HFF-Myc (cell line): Measurements from ENCODE around the gene ACYP1.

Experiments
- DNase-seq: peaks from one replicate; pipeline ENCODE4 v3.0.0-alpha.2; 2011; ENCODE audit warnings: low read depth; ENCODE audit errors: extremely low read depth
- H3K4me3 ChIP-seq: replicated peaks from 2 replicates; pipeline ENCODE4 v1.5.1; 2011; ENCODE audit warnings: low read depth, mild to moderate bottlenecking, control low read depth, low read length
- TF ChIP-seq, protein P1 (sequence below): IDR thresholded peaks from 2 replicates; pipeline ENCODE4 v1.5.1; 2012; ENCODE audit warnings: mild to moderate bottlenecking, low read depth, low read length, control low read depth; ENCODE audit errors: missing control alignments

ACYP1 gene

DNA sequence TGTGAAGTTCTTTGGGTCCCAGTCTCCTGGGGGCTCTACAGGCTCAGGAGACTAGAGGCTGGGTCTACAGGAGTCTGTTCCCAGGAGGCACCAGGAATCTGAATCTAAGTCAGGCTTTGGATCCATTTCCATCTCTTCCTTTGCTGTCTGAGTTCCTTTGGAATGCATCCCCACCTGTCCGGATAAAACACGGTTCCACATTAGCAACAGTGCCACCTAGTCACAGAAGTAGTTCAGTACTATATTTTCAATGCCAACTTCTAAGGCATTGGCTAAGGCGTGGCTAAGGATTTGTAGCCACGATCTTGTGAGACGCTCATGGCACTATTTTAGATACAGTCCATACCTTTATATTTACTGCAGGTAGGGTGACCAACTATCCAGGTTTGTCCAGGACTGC, 20.7 kb upstream of the ACYP1 start:
- no peak for DNase-seq
- TF ChIP-seq, protein P1, sequence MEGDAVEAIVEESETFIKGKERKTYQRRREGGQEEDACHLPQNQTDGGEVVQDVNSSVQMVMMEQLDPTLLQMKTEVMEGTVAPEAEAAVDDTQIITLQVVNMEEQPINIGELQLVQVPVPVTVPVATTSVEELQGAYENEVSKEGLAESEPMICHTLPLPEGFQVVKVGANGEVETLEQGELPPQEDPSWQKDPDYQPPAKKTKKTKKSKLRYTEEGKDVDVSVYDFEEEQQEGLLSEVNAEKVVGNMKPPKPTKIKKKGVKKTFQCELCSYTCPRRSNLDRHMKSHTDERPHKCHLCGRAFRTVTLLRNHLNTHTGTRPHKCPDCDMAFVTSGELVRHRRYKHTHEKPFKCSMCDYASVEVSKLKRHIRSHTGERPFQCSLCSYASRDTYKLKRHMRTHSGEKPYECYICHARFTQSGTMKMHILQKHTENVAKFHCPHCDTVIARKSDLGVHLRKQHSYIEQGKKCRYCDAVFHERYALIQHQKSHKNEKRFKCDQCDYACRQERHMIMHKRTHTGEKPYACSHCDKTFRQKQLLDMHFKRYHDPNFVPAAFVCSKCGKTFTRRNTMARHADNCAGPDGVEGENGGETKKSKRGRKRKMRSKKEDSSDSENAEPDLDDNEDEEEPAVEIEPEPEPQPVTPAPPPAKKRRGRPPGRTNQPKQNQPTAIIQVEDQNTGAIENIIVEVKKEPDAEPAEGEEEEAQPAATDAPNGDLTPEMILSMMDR = peak; percentile 20
- no peak overlapping the region for H3K4me3 ChIP-seq

DNA sequence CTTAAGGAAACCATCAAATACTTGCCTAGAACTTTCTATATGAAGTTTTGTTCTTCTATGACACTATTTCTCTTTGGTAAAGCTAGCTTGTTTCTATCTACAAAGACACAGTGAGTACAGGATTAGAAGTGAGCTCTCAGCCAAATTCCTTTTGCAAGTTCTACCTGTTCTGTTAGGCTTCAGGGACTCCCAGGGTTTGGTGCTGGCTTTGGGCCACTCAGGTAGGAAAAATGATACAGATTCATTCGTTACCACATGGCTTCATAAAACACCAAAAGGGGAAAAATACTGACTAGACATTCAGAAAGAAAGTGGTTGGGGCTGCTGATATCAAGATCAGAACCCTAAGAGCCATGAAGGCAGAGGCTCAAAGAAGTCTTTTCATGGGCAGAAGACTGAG, 19.4 kb upstream of the ACYP1 start:
- no peak overlapping the region for H3K4me3 ChIP-seq
- TF ChIP-seq, protein P1 = no peak
- DNase-seq = no peak

DNA sequence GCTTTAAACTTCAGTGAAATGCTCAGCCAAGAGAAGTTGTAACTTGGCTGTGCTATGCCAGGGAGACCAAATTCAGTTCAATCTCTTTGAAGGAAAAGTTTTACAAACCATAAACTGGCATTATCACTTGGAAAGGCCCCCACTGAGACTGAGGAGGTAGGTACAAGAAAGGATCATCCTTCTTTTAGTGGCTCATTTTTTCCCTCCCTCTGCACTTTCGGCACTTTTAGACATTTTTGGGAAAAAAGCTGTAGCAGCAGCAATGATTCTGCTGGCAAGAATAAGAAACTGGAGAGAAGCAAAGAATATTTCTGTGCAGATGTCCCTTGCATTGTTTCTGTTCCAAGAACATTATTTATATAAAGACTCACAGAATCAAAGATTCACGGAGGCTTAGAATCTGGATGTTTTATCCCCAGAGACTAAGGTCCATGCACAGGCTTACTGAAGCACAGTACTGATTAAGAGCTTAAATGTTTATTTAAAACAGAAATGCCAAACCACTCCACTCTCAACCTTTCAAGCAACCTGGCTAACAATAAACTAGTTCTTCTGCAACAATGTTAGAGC, 17.9 kb upstream of the ACYP1 start:
- TF ChIP-seq, protein P1 = no peak
- no peak for DNase-seq
- H3K4me3 ChIP-seq = no peak overlapping the region

DNA sequence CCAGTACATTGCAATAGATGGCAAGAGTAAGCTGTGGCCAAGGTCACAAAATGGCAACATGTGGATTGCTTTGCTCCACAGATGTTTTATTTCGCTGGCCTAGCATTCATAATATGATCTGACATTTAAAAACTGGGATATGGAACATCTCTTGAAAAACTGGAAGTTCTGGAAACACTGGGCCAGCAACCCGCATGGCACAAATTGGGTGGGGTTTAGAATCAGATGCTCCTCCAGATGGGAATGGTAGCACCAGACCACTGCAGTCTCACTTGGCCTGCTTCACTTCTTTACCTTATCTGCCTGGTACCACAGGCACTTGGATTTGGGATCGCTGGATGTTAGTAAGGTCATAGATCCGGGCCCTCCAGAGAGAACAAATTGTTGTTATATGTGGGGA, 15.7 kb upstream of the ACYP1 start:
- TF ChIP-seq, protein P1 = no peak

DNA sequence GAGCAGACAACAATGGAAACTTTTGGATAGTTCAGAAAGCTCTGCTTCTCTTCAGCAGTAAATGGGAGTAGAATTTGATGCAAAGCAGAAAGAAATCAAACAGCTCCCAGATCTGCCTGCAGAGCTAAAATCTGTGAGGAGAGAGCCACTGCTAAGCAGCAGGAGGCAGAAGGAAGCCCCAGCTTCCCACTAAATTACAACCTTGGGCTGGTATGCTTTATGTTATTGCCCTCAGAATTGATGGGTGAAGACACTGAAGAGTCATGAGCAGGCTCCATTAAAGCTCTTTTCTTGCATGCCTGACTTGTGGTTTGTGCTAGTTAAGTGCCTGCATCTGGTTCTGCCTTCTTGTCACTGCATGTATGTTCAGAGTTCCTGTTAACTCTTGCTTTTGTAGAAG, 14.0 kb upstream of the ACYP1 start:
- H3K4me3 ChIP-seq = no peak overlapping the region
- TF ChIP-seq, protein P1 = no peak
- DNase-seq = no peak

More for the DNA sequence above, 15.7 kb upstream of the ACYP1 start:
- DNase-seq = no peak
- H3K4me3 ChIP-seq = no peak overlapping the region

DNA sequence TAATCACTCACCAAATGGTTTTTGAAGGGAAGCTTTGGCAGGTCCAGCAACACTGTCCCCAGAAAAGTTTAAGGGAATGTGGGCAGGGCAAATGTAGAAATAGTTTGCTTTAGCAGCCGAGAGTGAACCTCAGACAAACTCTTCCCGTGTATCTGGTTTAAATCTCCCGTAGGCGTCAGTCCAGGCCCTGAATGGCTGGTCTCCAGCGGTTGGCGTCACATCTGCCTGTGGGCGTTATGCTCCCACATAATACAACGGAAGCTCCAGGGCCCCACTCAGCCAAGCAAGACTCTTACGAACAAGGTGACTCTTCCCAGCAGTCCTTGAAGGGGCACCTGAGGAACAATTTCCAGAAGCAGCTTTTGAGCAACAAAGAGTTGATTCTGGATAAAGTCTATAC, 6.6 kb upstream of the ACYP1 start:
- TF ChIP-seq, protein P1 = no peak
- H3K4me3 ChIP-seq = no peak overlapping the region
- DNase-seq = no peak

DNA sequence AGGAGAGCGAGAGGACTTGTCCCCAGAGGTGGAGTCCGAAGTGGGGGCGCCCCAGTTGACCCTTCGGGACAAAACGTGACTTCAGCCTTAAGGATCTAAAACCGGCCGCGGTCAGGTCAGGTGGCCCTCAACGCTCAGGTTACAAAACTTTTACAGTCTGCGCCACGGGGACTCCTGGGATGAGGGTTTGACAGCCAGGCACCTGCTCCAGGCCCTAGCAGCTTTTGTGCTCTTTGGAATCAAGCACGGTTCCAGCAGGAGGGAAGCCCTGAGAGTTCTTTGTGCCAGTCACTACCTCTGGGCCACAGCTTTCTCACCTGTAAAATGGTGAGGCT, 6.0 kb upstream of the ACYP1 start:
- peak overlapping the region; percentile 43; the same call in 1 of the 2 replicates for H3K4me3 ChIP-seq
- no peak for DNase-seq
- TF ChIP-seq, protein P1 = no peak
